Breast epithelium (tissue), 4 donors: ENCODE measurements around the gene NR1H2. TPM values are rescaled to one million over a fixed set of nuclear protein-coding genes. Genes with fewer than 3 reads are reported as not detected.

ENCODE experiments used
- DNase-seq, 2 donors: peaks; one replicate each; pipeline ENCODE4 v3.0.0-alpha.2; 2019; ENCODE audit warnings: low spot score in 2 of 2
- H3K27ac ChIP-seq, 2 donors: fragments of 200-600 bp; sonication (generic) in 1 of 2; one replicate each; pipeline ENCODE4 v1.5.1; 2016 to 2019; ENCODE audit warnings: mild to moderate bottlenecking in 1 of 2
- H3K27me3 ChIP-seq, 2 donors: fragments of 200-600 bp; sonication (generic) in 1 of 2; one replicate each; pipeline versions ENCODE4 v1.5.1 to v1.6.0; 2017 to 2019; ENCODE audit warnings: control low read depth in 1 of 2, mild to moderate bottlenecking in 1 of 2
- H3K36me3 ChIP-seq: fragments of 200-600 bp; one replicate; pipeline ENCODE4 v1.5.1; 2019
- H3K4me1 ChIP-seq, 2 donors: fragments of 200-600 bp; sonication (generic); one replicate each; pipeline ENCODE4 v1.5.1; 2016 to 2019; ENCODE audit warnings: control low read depth in 1 of 2
- H3K4me3 ChIP-seq, 3 donors: fragments of 200-600 bp; sonication (generic); 1 replicate in 2 of 3; 2 replicates in 1 of 3; pipeline ENCODE4 v1.5.1; 2016 to 2019; ENCODE audit warnings: mild to moderate bottlenecking in 3 of 3, moderate library complexity in 2 of 3
- H3K9me3 ChIP-seq, 2 donors: fragments of 200-600 bp; sonication (generic) in 1 of 2; one replicate each; pipeline ENCODE4 v1.5.1; 2016 to 2019; ENCODE audit warnings: control low read depth in 1 of 2
- CTCF ChIP-seq, 3 donors: fragments of 450-650 bp; IDR thresholded peaks; one replicate each; pipeline ENCODE4 v1.5.1; 2016 to 2017; ENCODE audit warnings: antibody characterized with exemption in 3 of 3, mild to moderate bottlenecking in 3 of 3, moderate library complexity in 3 of 3
- POLR2A ChIP-seq: fragments of 450-650 bp; IDR thresholded peaks from one replicate; pipeline ENCODE4 v1.6.1; 2016; ENCODE audit warnings: antibody characterized with exemption, mild to moderate bottlenecking, moderate library complexity
- POLR2AphosphoS5 ChIP-seq, 3 donors: sonication (generic); formaldehyde crosslinking; IDR thresholded peaks; one replicate each; pipeline ENCODE4 v1.6.1; 2017; ENCODE audit warnings: antibody characterized with exemption in 3 of 3
- intact Hi-C: fragments of 100-400 bp; cut with DNase I; formaldehyde crosslinking; loops from one replicate; pipeline ENCODE4 v1.15.1; 2023; ENCODE audit warnings: low total_unique reads
- total RNA-seq, 3 donors: library from RNA; depleted of rRNA; stranded (reverse); fragments of >200 nt; gene quantifications; one replicate each; pipeline ENCODE4 v1.1.0, GENCODE V29; 2016

Gene NR1H2
- total RNA-seq, 3 donors from 2014 or later = 71.0 to 105 (median 87.5) TPM

GRCh38 chr19:50365434-50366306 is 10.6 kb upstream of the NR1H2 start, which contains the start of gene NAPSA:
TSS of gene NAPSA (minus strand) at chr19:50365639. CDS start at chr19:50365621, 18 bp downstream.
- no peak for TF ChIP-seq POLR2A
- TF ChIP-seq POLR2AphosphoS5 (IDR thresholded peaks at IDR 0.05) = no peak
- TF ChIP-seq CTCF (IDR thresholded peaks at IDR 0.05) = no peak
- H3K36me3 ChIP-seq = no peaks in the 10 kb centered on the region
- no peaks in the 10 kb centered on the region for H3K9me3 ChIP-seq
- no peaks in the 10 kb centered on the region for H3K4me1 ChIP-seq
- intact Hi-C loops = no loop called here
- no peak within 1 kb of the TSS for H3K27ac ChIP-seq
- H3K27me3 ChIP-seq = no peaks in the 10 kb centered on the region
- no peak within 1 kb of the TSS for H3K4me3 ChIP-seq
- DNase-seq = no peak

- H3K27me3 ChIP-seq = no peaks in the 10 kb centered on the region
- H3K4me1 ChIP-seq = no peaks in the 10 kb centered on the region
- DNase-seq = peak; percentile 82 to 86
- H3K36me3 ChIP-seq = no peaks in the 10 kb centered on the region
- H3K4me3 ChIP-seq = peak overlapping the region; percentile 56 to 71 (median 67)
- intact Hi-C loops = no loop called here
- H3K9me3 ChIP-seq = no peaks in the 10 kb centered on the region
- peak overlapping the region; percentile 36 to 66 for H3K27ac ChIP-seq
- no peak for TF ChIP-seq POLR2A
- no peak for TF ChIP-seq POLR2AphosphoS5 (IDR thresholded peaks at IDR 0.05)
- peak; percentile 75 to 89 (median 88) for TF ChIP-seq CTCF (IDR thresholded peaks at IDR 0.05)
Observed at GRCh38 chr19:50368649-50369570, 7.3 kb upstream of the NR1H2 start.

- TF ChIP-seq POLR2AphosphoS5 (IDR thresholded peaks at IDR 0.05) (no peak), POLR2A (no peak), CTCF (IDR thresholded peaks at IDR 0.05) (no peak)
- no peaks in the 10 kb centered on the region for H3K27me3 ChIP-seq
- no peaks in the 10 kb centered on the region for H3K4me1 ChIP-seq
- H3K4me3 ChIP-seq = no peak overlapping the region
- intact Hi-C loops = no loop called here
- H3K36me3 ChIP-seq = no peaks in the 10 kb centered on the region
- no peak overlapping the region for H3K27ac ChIP-seq
- DNase-seq = no peak
- H3K9me3 ChIP-seq = no peaks in the 10 kb centered on the region
Observed at GRCh38 chr19:50371914-50372475, 4.3 kb upstream of the NR1H2 start.

GRCh38 chr19:50377051-50377461 is 799 bp downstream of the NR1H2 start:
- peak overlapping the region; percentile 75 to 95 (median 81) for H3K4me3 ChIP-seq
- H3K36me3 ChIP-seq = peaks cover 4% of the 10 kb centered on the region
- H3K27ac ChIP-seq = peak overlapping the region; percentile 99
- peak in 1 of 2 donors; percentile 46 for DNase-seq
- no peak for TF ChIP-seq POLR2A
- no peak for TF ChIP-seq POLR2AphosphoS5 (IDR thresholded peaks at IDR 0.05)
- no peak for TF ChIP-seq CTCF (IDR thresholded peaks at IDR 0.05)
- H3K4me1 ChIP-seq = no peaks in the 10 kb centered on the region
- no peaks in the 10 kb centered on the region for H3K9me3 ChIP-seq
- intact Hi-C loops = no loop called here
- no peaks in the 10 kb centered on the region for H3K27me3 ChIP-seq
